Tibial artery (tissue), 4 donors: ENCODE data around the gene TEX19.
"Not testable (repeated sequence)": the region's sequence is repeated elsewhere in the genome, so short reads cannot be mapped to it uniquely, and the experiment has no call there.

Source experiments
- DNase-seq, 2 donors: peaks; one replicate each; pipeline ENCODE4 v3.0.0-alpha.2; 2019
- H3K27ac ChIP-seq, 2 donors: fragments of 200-600 bp; sonication (generic) in 1 of 2; 1 replicate in 1 of 2; 2 replicates in 1 of 2; pipeline ENCODE4 v1.5.1; 2018 to 2019; ENCODE audit warnings: mild to moderate bottlenecking in 1 of 2
- H3K27me3 ChIP-seq, 2 donors: fragments of 200-600 bp; sonication (generic) in 1 of 2; one replicate each; pipeline versions ENCODE4 v1.5.1 to v1.6.0; 2016 to 2019
- H3K36me3 ChIP-seq, 3 donors: fragments of 200-600 bp; sonication (generic) in 2 of 3; one replicate each; pipeline ENCODE4 v1.5.1; 2016 to 2019; ENCODE audit warnings: mild to moderate bottlenecking in 2 of 3
- H3K4me1 ChIP-seq, 4 donors: fragments of 200-600 bp; sonication (generic) in 2 of 4; 1 replicate in 3 of 4; 2 replicates in 1 of 4; pipeline ENCODE4 v1.5.1; 2016 to 2019
- H3K4me3 ChIP-seq, 2 donors: fragments of 200-600 bp; sonication (generic) in 1 of 2; 1 replicate in 1 of 2; 2 replicates in 1 of 2; pipeline ENCODE4 v1.5.1; 2018 to 2019; ENCODE audit warnings: mild to moderate bottlenecking in 2 of 2
- H3K9me3 ChIP-seq, 3 donors: fragments of 200-600 bp; sonication (generic) in 1 of 3; one replicate each; pipeline ENCODE4 v1.5.1; 2016 to 2019
- CTCF ChIP-seq, 2 experiments: fragments of 200-600 bp in 1 of 2; fragments of 450-650 bp in 1 of 2; IDR thresholded peaks; one replicate each; pipeline ENCODE4 v1.5.1; 2017 to 2019; ENCODE audit warnings: antibody characterized with exemption in 2 of 2, mild to moderate bottlenecking in 1 of 2, moderate library complexity in 1 of 2
- intact Hi-C: fragments of 100-400 bp; cut with DNase I; formaldehyde crosslinking; loops from one replicate; pipeline ENCODE4 v1.15.0; 2023; ENCODE audit warnings: low total_unique reads

The TEX19 gene

GRCh38 chr17:82411396-82412053 lies 52.5 kb downstream of the TEX19 start:
- intact Hi-C loops, result loop anchor here (5.0 kb wide), 1 partner anchor 54 kb away; the partner anchor contains the start of gene TEX19
- H3K4me1 ChIP-seq, result peaks cover 0 to 5% (median 4%) of the 10 kb centered on the region in 4 donors
- DNase-seq, result no peak
- H3K27me3 ChIP-seq, result no peaks in the 10 kb centered on the region
- no peak overlapping the region for H3K27ac ChIP-seq
- no peaks in the 10 kb centered on the region for H3K9me3 ChIP-seq
- peaks cover 8 to 46% (median 12%) of the 10 kb centered on the region in 3 donors for H3K36me3 ChIP-seq
- no peak for TF ChIP-seq CTCF (IDR thresholded peaks at IDR 0.05)
- H3K4me3 ChIP-seq, result no peak overlapping the region

GRCh38 chr17:82412081-82412480 lies 53.0 kb downstream of the TEX19 start:
- not testable (repeated sequence) for H3K27ac ChIP-seq, H3K4me3 ChIP-seq, H3K4me1 ChIP-seq, H3K27me3 ChIP-seq, H3K9me3 ChIP-seq, DNase-seq
- H3K36me3 ChIP-seq, result peaks cover 8 to 42% (median 12%) of the 10 kb centered on the region in 3 donors
- intact Hi-C loops, result loop anchor here (5.0 kb wide), 1 partner anchor 55 kb away; the partner anchor contains the start of gene TEX19

GRCh38 chr17:82412535-82413520 lies 53.8 kb downstream of the TEX19 start:
- no peak overlapping the region for H3K4me3 ChIP-seq
- TF ChIP-seq CTCF (IDR thresholded peaks at IDR 0.05), result no peak
- no peaks in the 10 kb centered on the region for H3K9me3 ChIP-seq
- no peak for DNase-seq
- peaks cover 8 to 34% (median 12%) of the 10 kb centered on the region in 3 donors for H3K36me3 ChIP-seq
- H3K4me1 ChIP-seq, result peaks cover 0 to 14% (median 8%) of the 10 kb centered on the region in 4 donors
- H3K27ac ChIP-seq, result no peak overlapping the region
- H3K27me3 ChIP-seq, result no peaks in the 10 kb centered on the region
- intact Hi-C loops, result loop anchor here (5.0 kb wide), 1 partner anchor 56 kb away; the partner anchor contains the start of gene TEX19
